Ishikawa (cell line): ENCODE data around the gene TROAP.

Experiments
- CEBPB ChIP-seq: IDR thresholded peaks from 2 replicates; pipeline ENCODE4 v1.6.1; 2012
- CREB1 ChIP-seq: IDR thresholded peaks from 2 replicates; pipeline ENCODE4 v1.6.1; 2012; ENCODE audit warnings: low read depth
- EP300 ChIP-seq: IDR thresholded peaks from 2 replicates; pipeline ENCODE4 v1.6.1; 2012; ENCODE audit warnings: borderline replicate concordance
- TAF1 ChIP-seq: IDR thresholded peaks from 2 replicates; pipeline ENCODE4 v1.6.1; 2012; ENCODE audit warnings: low read depth, mild to moderate bottlenecking
- TEAD4 ChIP-seq: IDR thresholded peaks from 2 replicates; pipeline ENCODE4 v1.6.1; 2012
- YY1 ChIP-seq: IDR thresholded peaks from 2 replicates; pipeline ENCODE4 v1.6.1; 2012; ENCODE audit warnings: low read depth
- TF ChIP-seq, protein P1 (sequence below): IDR thresholded peaks from 2 replicates; pipeline ENCODE4 v1.6.1; 2012; ENCODE audit warnings: low read depth, mild to moderate bottlenecking
- TF ChIP-seq, protein P2 (sequence below): IDR thresholded peaks from 2 replicates; pipeline ENCODE4 v1.6.1; 2012

DNA sequence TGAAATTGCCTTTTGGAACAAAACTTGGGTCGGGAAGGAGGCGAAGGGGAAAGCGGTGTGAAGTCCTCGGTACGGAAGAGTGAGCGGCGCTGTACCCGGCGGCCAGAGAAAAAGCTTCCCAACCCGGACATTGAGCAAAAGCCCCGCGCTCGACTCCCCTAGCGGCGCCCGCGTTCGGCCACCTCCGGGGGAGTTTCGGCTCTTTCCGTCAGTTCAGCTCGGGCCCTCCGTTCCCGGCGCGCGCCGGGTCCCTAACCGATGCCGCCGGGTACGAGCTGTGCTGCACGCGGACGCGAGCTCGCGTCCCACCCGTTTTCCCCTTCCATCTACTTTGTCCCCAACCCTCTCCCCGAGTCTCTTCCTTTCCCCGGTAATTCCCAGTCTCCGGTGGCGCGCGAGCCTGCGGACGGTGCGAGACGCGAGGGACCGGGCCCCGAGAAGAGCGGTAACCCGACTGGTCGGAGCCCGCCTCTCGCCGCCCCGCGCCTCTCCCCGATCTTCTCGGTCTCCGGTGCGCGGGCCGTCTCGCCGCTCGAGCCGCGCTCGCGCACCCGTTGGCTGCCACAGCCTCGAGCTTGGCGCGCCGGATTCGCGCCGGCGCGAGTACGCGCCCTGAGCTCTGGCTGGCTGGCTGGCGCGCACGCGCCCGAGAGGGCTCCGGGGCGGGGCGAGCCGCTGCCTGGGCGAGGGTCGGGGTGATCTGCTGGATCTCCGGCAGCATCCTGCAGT is 43.8 kb downstream of the TROAP start:
- TF ChIP-seq CEBPB, result no peak
- TF ChIP-seq, protein P1, sequence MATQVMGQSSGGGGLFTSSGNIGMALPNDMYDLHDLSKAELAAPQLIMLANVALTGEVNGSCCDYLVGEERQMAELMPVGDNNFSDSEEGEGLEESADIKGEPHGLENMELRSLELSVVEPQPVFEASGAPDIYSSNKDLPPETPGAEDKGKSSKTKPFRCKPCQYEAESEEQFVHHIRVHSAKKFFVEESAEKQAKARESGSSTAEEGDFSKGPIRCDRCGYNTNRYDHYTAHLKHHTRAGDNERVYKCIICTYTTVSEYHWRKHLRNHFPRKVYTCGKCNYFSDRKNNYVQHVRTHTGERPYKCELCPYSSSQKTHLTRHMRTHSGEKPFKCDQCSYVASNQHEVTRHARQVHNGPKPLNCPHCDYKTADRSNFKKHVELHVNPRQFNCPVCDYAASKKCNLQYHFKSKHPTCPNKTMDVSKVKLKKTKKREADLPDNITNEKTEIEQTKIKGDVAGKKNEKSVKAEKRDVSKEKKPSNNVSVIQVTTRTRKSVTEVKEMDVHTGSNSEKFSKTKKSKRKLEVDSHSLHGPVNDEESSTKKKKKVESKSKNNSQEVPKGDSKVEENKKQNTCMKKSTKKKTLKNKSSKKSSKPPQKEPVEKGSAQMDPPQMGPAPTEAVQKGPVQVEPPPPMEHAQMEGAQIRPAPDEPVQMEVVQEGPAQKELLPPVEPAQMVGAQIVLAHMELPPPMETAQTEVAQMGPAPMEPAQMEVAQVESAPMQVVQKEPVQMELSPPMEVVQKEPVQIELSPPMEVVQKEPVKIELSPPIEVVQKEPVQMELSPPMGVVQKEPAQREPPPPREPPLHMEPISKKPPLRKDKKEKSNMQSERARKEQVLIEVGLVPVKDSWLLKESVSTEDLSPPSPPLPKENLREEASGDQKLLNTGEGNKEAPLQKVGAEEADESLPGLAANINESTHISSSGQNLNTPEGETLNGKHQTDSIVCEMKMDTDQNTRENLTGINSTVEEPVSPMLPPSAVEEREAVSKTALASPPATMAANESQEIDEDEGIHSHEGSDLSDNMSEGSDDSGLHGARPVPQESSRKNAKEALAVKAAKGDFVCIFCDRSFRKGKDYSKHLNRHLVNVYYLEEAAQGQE, result no peak
- peak; percentile 63 for TF ChIP-seq TAF1
- 0 out of 2 replicates have a peak, but pooled peaks have one; percentile 8 for TF ChIP-seq EP300
- no peak for TF ChIP-seq TEAD4
- TF ChIP-seq, protein P2, sequence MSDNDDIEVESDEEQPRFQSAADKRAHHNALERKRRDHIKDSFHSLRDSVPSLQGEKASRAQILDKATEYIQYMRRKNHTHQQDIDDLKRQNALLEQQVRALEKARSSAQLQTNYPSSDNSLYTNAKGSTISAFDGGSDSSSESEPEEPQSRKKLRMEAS, result peak; percentile 75
- TF ChIP-seq YY1, result peak; percentile 27; the same call in 1 of the 2 replicates
- 0 out of 2 replicates have a peak, but pooled peaks have one; percentile 7 for TF ChIP-seq CREB1
